Transverse colon (tissue), 4 donors: ENCODE measurements around the gene ONECUT2.

Experiments
- CTCF ChIP-seq, 5 experiments: fragments of 200-600 bp in 3 of 5; fragments of 450-650 bp in 2 of 5; sonication (generic) in 3 of 5; IDR thresholded peaks; 1 replicate in 2 of 5; 2 replicates in 3 of 5; pipeline ENCODE4 v1.5.1; 2016 to 2017; ENCODE audit warnings: antibody characterized with exemption in 5 of 5, inconsistent platforms in 3 of 5, mild to moderate bottlenecking in 2 of 5, moderate library complexity in 1 of 5
- POLR2A ChIP-seq: fragments of 450-650 bp; IDR thresholded peaks from one replicate; pipeline ENCODE4 v1.6.1; 2016; ENCODE audit warnings: antibody characterized with exemption, mild to moderate bottlenecking, moderate library complexity
- POLR2AphosphoS5 ChIP-seq, 3 donors: sonication (generic); formaldehyde crosslinking; IDR thresholded peaks; one replicate each; pipeline ENCODE4 v1.6.1; 2016; ENCODE audit warnings: antibody characterized with exemption in 3 of 3

- TF ChIP-seq POLR2AphosphoS5 (IDR thresholded peaks at IDR 0.05) (no peak), CTCF (IDR thresholded peaks at IDR 0.05) (no peak), POLR2A (no peak)
Observed at GRCh38 chr18:57533006-57533867, 98.1 kb downstream of the ONECUT2 start.
